Ascending aorta (tissue), 2 donors: Measurements from ENCODE around the gene DNAH3. TPM values are rescaled to one million over a fixed set of nuclear protein-coding genes. Genes with fewer than 3 reads are reported as not detected.
"Not testable (repeated sequence)": the region's sequence is repeated elsewhere in the genome, so short reads cannot be mapped to it uniquely, and the experiment has no call there.

Source experiments
- DNase-seq, 2 donors: peaks; one replicate each; pipeline ENCODE4 v3.0.0-alpha.2; 2019; ENCODE audit warnings: low spot score in 2 of 2
- H3K27ac ChIP-seq, 2 donors: fragments of 200-600 bp; sonication (generic); one replicate each; pipeline ENCODE4 v1.5.1; 2016 to 2017; ENCODE audit warnings: mild to moderate bottlenecking in 1 of 2
- H3K27me3 ChIP-seq: fragments of 200-600 bp; sonication (generic); one replicate; pipeline ENCODE4 v1.5.1; 2017
- H3K36me3 ChIP-seq, 2 donors: fragments of 200-600 bp; sonication (generic); one replicate each; pipeline ENCODE4 v1.5.1; 2016
- H3K4me1 ChIP-seq, 2 donors: fragments of 200-600 bp; sonication (generic); one replicate each; pipeline ENCODE4 v1.5.1; 2016 to 2017; ENCODE audit warnings: mild to moderate bottlenecking in 1 of 2
- H3K4me3 ChIP-seq, 2 donors: fragments of 200-600 bp; sonication (generic); one replicate each; pipeline ENCODE4 v1.5.1; 2016 to 2017; ENCODE audit warnings: mild to moderate bottlenecking in 1 of 2
- H3K9me3 ChIP-seq, 2 donors: fragments of 200-600 bp; sonication (generic); one replicate each; pipeline ENCODE4 v1.5.1; 2016
- CTCF ChIP-seq, 3 experiments: fragments of 200-600 bp in 2 of 3; fragments of 450-650 bp in 1 of 3; sonication (generic) in 2 of 3; IDR thresholded peaks; one replicate each; pipeline ENCODE4 v1.5.1; 2016 to 2019; ENCODE audit warnings: antibody characterized with exemption in 3 of 3, mild to moderate bottlenecking in 1 of 3, moderate library complexity in 1 of 3
- intact Hi-C: fragments of 100-400 bp; cut with DNase I; formaldehyde crosslinking; loops from one replicate; pipeline ENCODE4 v1.15.1; 2023
- total RNA-seq: library from RNA; depleted of rRNA; stranded (reverse); fragments of >200 nt; gene quantifications from one replicate; pipeline ENCODE4 v1.1.0, GENCODE V29; 2016

Gene DNAH3
- total RNA-seq, 1 donor from 2014 or later, result 0.32 TPM

- intact Hi-C loops, result loop anchor here (10.0 kb wide), 1 partner anchor 1992 kb away; the partner anchor contains the start of gene USP31
- not testable (repeated sequence) for H3K27ac ChIP-seq, H3K36me3 ChIP-seq, H3K27me3 ChIP-seq, H3K9me3 ChIP-seq, H3K4me1 ChIP-seq, DNase-seq, H3K4me3 ChIP-seq
Measured at GRCh38 chr16:21152160-21153030, 1.7 kb upstream of the DNAH3 start.

DNA sequence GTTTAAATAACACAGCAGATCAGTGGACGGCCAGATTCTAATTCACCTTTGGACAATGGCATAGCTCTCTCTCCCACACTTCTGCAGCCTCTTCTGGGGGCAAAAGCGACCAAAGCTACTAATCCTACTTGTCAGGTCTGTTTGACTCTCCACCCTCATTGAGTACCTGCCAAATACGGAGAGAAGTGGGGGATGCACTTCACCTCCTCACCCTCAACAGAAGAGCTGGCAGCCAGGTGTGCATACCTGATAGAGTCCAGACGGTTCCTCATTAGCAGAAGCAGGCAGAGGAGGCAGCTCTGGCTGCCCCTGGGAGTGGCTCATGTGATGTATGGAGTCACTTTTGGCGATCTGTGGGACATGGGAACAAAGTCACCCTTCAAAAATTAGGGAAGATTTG lies 4.9 kb downstream of the DNAH3 start:
- peak in 1 of 2 donors; percentile 11 for DNase-seq
- no peak for TF ChIP-seq CTCF (IDR thresholded peaks at IDR 0.05)
- Histone ChIP-seq H3K4me3 (no peak overlapping the region), H3K27ac (no peak overlapping the region), H3K27me3 (no peaks in the 10 kb centered on the region), H3K36me3 (no peaks in the 10 kb centered on the region), H3K4me1 (no peaks in the 10 kb centered on the region), H3K9me3 (no peaks in the 10 kb centered on the region)
- intact Hi-C loops, result no loop called here

GRCh38 chr16:21134053-21134452 lies 16.6 kb downstream of the DNAH3 start:
- H3K4me1 ChIP-seq, result no peaks in the 10 kb centered on the region
- no peaks in the 10 kb centered on the region for H3K9me3 ChIP-seq
- H3K36me3 ChIP-seq, result no peaks in the 10 kb centered on the region
- intact Hi-C loops, result no loop called here
- no peak for DNase-seq
- no peak overlapping the region for H3K4me3 ChIP-seq
- H3K27me3 ChIP-seq, result no peaks in the 10 kb centered on the region
- no peak overlapping the region for H3K27ac ChIP-seq
- TF ChIP-seq CTCF (IDR thresholded peaks at IDR 0.05), result no peak

DNA sequence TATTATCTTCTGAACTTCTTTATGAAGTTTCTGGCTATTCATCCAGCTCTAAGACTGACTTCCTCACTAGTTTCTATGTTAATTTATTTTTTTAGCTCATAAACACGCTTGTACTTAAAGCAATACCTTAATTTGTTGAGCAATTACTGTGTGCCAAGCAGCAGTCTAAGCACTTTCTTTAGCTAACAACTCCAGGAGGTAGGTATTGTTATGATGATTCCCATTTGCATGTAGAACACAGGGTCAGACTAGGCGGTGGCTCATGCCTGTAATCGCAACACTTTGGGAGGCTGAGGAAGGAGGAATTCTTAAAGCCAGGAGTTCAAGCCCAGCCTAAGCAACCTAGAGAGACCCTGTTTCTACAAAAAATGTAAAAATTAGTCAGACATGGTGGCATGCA lies 19.8 kb downstream of the DNAH3 start:
- Histone ChIP-seq H3K27ac (no peak overlapping the region), H3K4me1 (no peaks in the 10 kb centered on the region), H3K4me3 (no peak overlapping the region), H3K9me3 (no peaks in the 10 kb centered on the region), H3K36me3 (no peaks in the 10 kb centered on the region), H3K27me3 (no peaks in the 10 kb centered on the region)
- intact Hi-C loops, result no loop called here
- DNase-seq, result no peak
- TF ChIP-seq CTCF (IDR thresholded peaks at IDR 0.05), result no peak

- intact Hi-C loops, result no loop called here
- no peak for TF ChIP-seq CTCF (IDR thresholded peaks at IDR 0.05)
- Histone ChIP-seq H3K27ac (no peak overlapping the region), H3K9me3 (no peaks in the 10 kb centered on the region), H3K4me3 (no peak overlapping the region), H3K36me3 (no peaks in the 10 kb centered on the region), H3K4me1 (no peaks in the 10 kb centered on the region), H3K27me3 (no peaks in the 10 kb centered on the region)
- DNase-seq, result no peak
Measured at GRCh38 chr16:21128991-21129390, 21.7 kb downstream of the DNAH3 start.

DNA sequence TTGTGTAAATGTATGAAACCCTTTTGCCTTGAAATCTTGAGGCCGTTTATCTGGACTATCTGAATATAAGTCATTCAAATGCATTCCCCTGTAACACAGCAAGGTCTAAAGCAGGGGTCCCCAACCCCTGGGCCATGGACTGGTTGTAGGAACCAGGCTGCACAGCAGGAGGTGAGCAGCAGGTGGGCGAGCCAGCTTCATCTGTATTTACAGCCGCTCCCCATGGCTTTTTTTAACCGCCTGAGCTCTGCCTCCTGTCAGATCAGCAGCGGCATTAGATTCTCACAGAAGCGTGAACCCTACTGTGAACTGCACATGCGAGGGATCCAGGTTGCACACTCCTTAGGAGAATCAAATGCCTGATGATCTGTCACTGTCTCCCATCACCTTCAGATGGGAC lies 24.1 kb downstream of the DNAH3 start:
- no peak overlapping the region for H3K27ac ChIP-seq
- no peak overlapping the region for H3K4me3 ChIP-seq
- no peak for TF ChIP-seq CTCF (IDR thresholded peaks at IDR 0.05)
- H3K27me3 ChIP-seq, result no peaks in the 10 kb centered on the region
- no peaks in the 10 kb centered on the region for H3K4me1 ChIP-seq
- no peaks in the 10 kb centered on the region for H3K36me3 ChIP-seq
- DNase-seq, result peak in 1 of 2 donors; percentile 44
- H3K9me3 ChIP-seq, result no peaks in the 10 kb centered on the region
- intact Hi-C loops, result no loop called here
